NB4 (cell line): ENCODE results near the gene CR1L.

Experiments
- DNase-seq: peaks from one replicate; pipeline ENCODE4 v3.0.0; 2010; ENCODE audit warnings: low read depth
- H3K4me3 ChIP-seq: one replicate; pipeline ENCODE4 v1.5.1; 2011; ENCODE audit warnings: mild to moderate bottlenecking, low read depth, low read length, moderate library complexity
- MAX ChIP-seq: IDR thresholded peaks from 2 replicates; pipeline ENCODE4 v1.6.1; 2011; ENCODE audit warnings: low read depth, low read length
- MYC ChIP-seq: IDR thresholded peaks from 2 replicates; pipeline ENCODE4 v1.6.1; 2011; ENCODE audit warnings: low read depth, low read length
- POLR2A ChIP-seq: IDR thresholded peaks from 2 replicates; pipeline ENCODE4 v1.6.1; 2011; ENCODE audit warnings: mild to moderate bottlenecking; ENCODE audit not compliant: insufficient read length; ENCODE audit errors: extremely low read depth
- TF ChIP-seq, protein P1 (sequence below): IDR thresholded peaks from one replicate; pipeline ENCODE4 v1.5.1; 2012; ENCODE audit warnings: low read depth, low read length

Gene CR1L

DNA sequence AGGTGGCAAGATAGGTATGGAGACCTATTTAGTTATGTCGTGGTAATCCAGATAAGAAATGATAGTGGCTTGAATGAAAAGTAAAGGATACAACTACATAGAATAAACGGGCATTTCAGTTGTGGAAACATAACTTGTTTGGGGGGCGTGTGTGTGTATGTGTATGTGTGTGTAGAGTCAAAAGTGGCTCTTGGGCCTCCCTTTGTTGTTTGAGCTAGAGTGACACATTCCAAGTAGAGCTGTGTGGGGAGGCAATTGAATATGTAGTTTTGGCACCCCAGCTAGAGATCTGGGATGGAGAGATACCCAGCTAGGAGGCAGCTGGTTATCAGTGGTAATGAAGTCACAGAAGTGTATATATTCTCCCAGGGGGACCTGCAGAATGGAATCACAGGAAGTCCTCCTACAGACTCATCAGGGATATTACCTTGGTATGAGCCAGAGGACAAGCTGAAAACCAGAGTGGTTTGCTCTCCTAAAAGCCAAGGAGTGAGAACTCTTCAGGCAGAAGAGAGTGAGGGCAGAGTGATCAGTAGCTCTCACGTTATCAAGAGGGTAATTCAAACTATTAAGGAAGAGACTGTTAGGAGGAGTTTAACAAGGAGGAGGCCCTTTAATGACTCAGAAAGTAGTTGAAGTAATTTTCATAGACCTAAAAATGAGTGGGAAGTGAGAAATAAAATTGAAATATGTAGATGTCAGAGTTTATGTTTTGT, 5.1 kb downstream of the CR1L start:
- TF ChIP-seq POLR2A (no peak), MYC (no peak), MAX (no peak)
- TF ChIP-seq, protein P1, sequence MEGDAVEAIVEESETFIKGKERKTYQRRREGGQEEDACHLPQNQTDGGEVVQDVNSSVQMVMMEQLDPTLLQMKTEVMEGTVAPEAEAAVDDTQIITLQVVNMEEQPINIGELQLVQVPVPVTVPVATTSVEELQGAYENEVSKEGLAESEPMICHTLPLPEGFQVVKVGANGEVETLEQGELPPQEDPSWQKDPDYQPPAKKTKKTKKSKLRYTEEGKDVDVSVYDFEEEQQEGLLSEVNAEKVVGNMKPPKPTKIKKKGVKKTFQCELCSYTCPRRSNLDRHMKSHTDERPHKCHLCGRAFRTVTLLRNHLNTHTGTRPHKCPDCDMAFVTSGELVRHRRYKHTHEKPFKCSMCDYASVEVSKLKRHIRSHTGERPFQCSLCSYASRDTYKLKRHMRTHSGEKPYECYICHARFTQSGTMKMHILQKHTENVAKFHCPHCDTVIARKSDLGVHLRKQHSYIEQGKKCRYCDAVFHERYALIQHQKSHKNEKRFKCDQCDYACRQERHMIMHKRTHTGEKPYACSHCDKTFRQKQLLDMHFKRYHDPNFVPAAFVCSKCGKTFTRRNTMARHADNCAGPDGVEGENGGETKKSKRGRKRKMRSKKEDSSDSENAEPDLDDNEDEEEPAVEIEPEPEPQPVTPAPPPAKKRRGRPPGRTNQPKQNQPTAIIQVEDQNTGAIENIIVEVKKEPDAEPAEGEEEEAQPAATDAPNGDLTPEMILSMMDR, result no peak
- no peak for DNase-seq

GRCh38 chr1:207651583-207651982, 6.7 kb downstream of the CR1L start:
- H3K4me3 ChIP-seq, result no peak overlapping the region
- TF ChIP-seq MYC (no peak), POLR2A (no peak), MAX (no peak)
- TF ChIP-seq, protein P1, result no peak
- DNase-seq, result no peak

More for the DNA sequence above, 5.1 kb downstream of the CR1L start:
- no peak overlapping the region for H3K4me3 ChIP-seq

DNA sequence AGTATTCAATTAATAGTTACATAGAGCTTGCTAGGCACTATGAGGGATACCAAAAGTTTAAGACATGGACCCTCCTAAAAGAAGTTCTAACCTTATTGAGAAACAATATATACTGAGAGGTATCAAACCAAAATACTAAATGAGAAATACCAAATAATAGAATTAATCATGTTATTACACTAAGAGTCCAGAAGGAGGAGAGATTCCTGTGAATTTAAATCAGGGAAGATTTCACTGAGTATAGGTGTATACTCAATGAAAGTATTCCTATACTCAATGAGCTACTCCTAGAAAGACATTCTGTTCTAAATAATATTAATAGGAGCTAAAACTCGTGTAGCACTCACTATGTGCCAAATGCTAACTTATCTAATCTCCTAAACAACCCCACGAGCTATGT, 9.4 kb downstream of the CR1L start:
- no peak overlapping the region for H3K4me3 ChIP-seq
- no peak for DNase-seq
- TF ChIP-seq POLR2A (no peak), MYC (no peak), MAX (no peak)
- TF ChIP-seq, protein P1, result no peak

- no peak overlapping the region for H3K4me3 ChIP-seq
- no peak for DNase-seq
- TF ChIP-seq MAX (no peak), MYC (no peak)
- TF ChIP-seq, protein P1, result no peak
These were observed 13.5 kb downstream of the CR1L start for GRCh38 chr1:207658408-207658807.

- H3K4me3 ChIP-seq, result no peak overlapping the region
- DNase-seq, result no peak
- TF ChIP-seq MYC (no peak), POLR2A (no peak), MAX (no peak)
- TF ChIP-seq, protein P1, result no peak
These were observed 14.1 kb downstream of the CR1L start for GRCh38 chr1:207658904-207659485.
